DOHH2 (cell line): ENCODE measurements around the gene SYCN.

ENCODE experiments used
- H3F3A ChIP-seq: fragments of 200-600 bp; sonication (generic), shearing (Covaris generic); 2 replicates; pipeline ENCODE4 v1.6.0; 2016; ENCODE audit warnings: antibody characterized with exemption, mild to moderate bottlenecking; ENCODE audit not compliant: control insufficient read depth, insufficient read depth
- H3K27ac ChIP-seq: fragments of 200-600 bp; sonication (generic); 2 replicates; pipeline ENCODE4 v1.5.1; 2014; ENCODE audit warnings: low read depth, mild to moderate bottlenecking, low read length, moderate library complexity
- H3K27me3 ChIP-seq: fragments of 200-600 bp; sonication (generic); 2 replicates; pipeline ENCODE4 v1.6.1; 2014; ENCODE audit warnings: mild to moderate bottlenecking, low read length, mixed read lengths; ENCODE audit not compliant: control insufficient read depth
- H3K36me3 ChIP-seq: fragments of 200-600 bp; sonication (generic); 2 replicates; pipeline ENCODE4 v1.6.1; 2014; ENCODE audit warnings: mild to moderate bottlenecking, low read length, moderate library complexity, mixed read lengths; ENCODE audit not compliant: control insufficient read depth
- H3K4me1 ChIP-seq: fragments of 200-600 bp; sonication (generic); 2 replicates; pipeline ENCODE4 v1.6.1; 2014; ENCODE audit warnings: mild to moderate bottlenecking, low read length, mixed read lengths; ENCODE audit not compliant: control insufficient read depth
- H3K4me2 ChIP-seq: fragments of 200-600 bp; sonication (generic); 2 replicates; pipeline ENCODE4 v1.6.0; 2014; ENCODE audit warnings: mild to moderate bottlenecking, low read length, moderate library complexity
- H3K4me3 ChIP-seq: fragments of 200-600 bp; sonication (generic); 2 replicates; pipeline ENCODE4 v1.5.1; 2014; ENCODE audit warnings: mild to moderate bottlenecking, low read length, mixed read lengths
- H3K79me2 ChIP-seq: fragments of 200-600 bp; sonication (generic); 2 replicates; pipeline ENCODE4 v1.6.1; 2014; ENCODE audit warnings: mild to moderate bottlenecking, low read length, mixed read lengths; ENCODE audit not compliant: control insufficient read depth
- H3K9me2 ChIP-seq: fragments of 200-600 bp; sonication (generic); replicated peaks from 2 replicates; pipeline ENCODE4 v1.6.1; 2014; ENCODE audit warnings: mild to moderate bottlenecking, low read length, mixed read lengths; ENCODE audit not compliant: control insufficient read depth
- H3K9me3 ChIP-seq: fragments of 200-600 bp; sonication (generic); 2 replicates; pipeline ENCODE4 v1.6.1; 2014; ENCODE audit warnings: antibody characterized with exemption, low read length, mixed read lengths; ENCODE audit not compliant: control insufficient read depth, insufficient read depth
- H4K20me1 ChIP-seq: fragments of 200-600 bp; sonication (generic); 2 replicates; pipeline ENCODE4 v1.6.0; 2014; ENCODE audit warnings: low read depth, mild to moderate bottlenecking, antibody characterized with exemption, low read length, moderate library complexity; ENCODE audit not compliant: control insufficient read depth, insufficient read depth
- CTCF ChIP-seq: fragments of 200-600 bp; sonication (generic); IDR thresholded peaks from one replicate; pipeline ENCODE4 v1.5.1; 2014; ENCODE audit warnings: antibody characterized with exemption, mild to moderate bottlenecking, low read depth, low read length; ENCODE audit not compliant: poor library complexity, severe bottlenecking
- EZH2phosphoT487 ChIP-seq: fragments of 200-600 bp; sonication (generic); IDR thresholded peaks from 2 replicates; pipeline ENCODE4 v1.6.1; 2017; ENCODE audit warnings: borderline replicate concordance, mild to moderate bottlenecking, antibody characterized with exemption, low read length, moderate library complexity, mixed read lengths

Gene SYCN

GRCh38 chr19:39167461-39168257 is 36.4 kb downstream of the SYCN start:
- Histone ChIP-seq H3K27ac (no peak overlapping the region), H3K27me3 (no peaks in the 10 kb centered on the region), H3F3A (no peaks in the 10 kb centered on the region), H3K36me3 (no peaks in the 10 kb centered on the region), H3K9me2 (no peaks in the 10 kb centered on the region), H4K20me1 (no peaks in the 10 kb centered on the region), H3K4me3 (no peak overlapping the region), H3K4me1 (no peaks in the 10 kb centered on the region), H3K4me2 (no peak overlapping the region), H3K9me3 (no peaks in the 10 kb centered on the region), H3K79me2 (no peaks in the 10 kb centered on the region)
- no peak for TF ChIP-seq CTCF
- TF ChIP-seq EZH2phosphoT487: no peak

GRCh38 chr19:39166571-39167391 is 37.3 kb downstream of the SYCN start:
- Histone ChIP-seq H3K4me2 (no peak overlapping the region), H3F3A (no peaks in the 10 kb centered on the region)

GRCh38 chr19:39165857-39166256 is 38.2 kb downstream of the SYCN start:
- Histone ChIP-seq H3K36me3 (no peaks in the 10 kb centered on the region), H3K27ac (no peak overlapping the region), H3K4me2 (no peak overlapping the region), H4K20me1 (no peaks in the 10 kb centered on the region), H3K4me1 (no peaks in the 10 kb centered on the region), H3K4me3 (no peak overlapping the region), H3F3A (no peaks in the 10 kb centered on the region), H3K9me3 (no peaks in the 10 kb centered on the region), H3K9me2 (no peaks in the 10 kb centered on the region), H3K79me2 (no peaks in the 10 kb centered on the region), H3K27me3 (no peaks in the 10 kb centered on the region)
- no peak for TF ChIP-seq CTCF
- no peak for TF ChIP-seq EZH2phosphoT487

More at GRCh38 chr19:39166571-39167391, 37.3 kb downstream of the SYCN start:
- H3K4me3 ChIP-seq: no peak overlapping the region
- H4K20me1 ChIP-seq: no peaks in the 10 kb centered on the region
- no peaks in the 10 kb centered on the region for H3K9me3 ChIP-seq
- no peaks in the 10 kb centered on the region for H3K36me3 ChIP-seq
- no peaks in the 10 kb centered on the region for H3K4me1 ChIP-seq
- H3K79me2 ChIP-seq: no peaks in the 10 kb centered on the region
- no peak overlapping the region for H3K27ac ChIP-seq
- no peaks in the 10 kb centered on the region for H3K27me3 ChIP-seq
- H3K9me2 ChIP-seq: no peaks in the 10 kb centered on the region
- TF ChIP-seq EZH2phosphoT487: no peak
- no peak for TF ChIP-seq CTCF
